ENCODE data around the gene LTB.

- no peak for TF ChIP-seq CTCF (conservative IDR thresholded peaks at IDR 0.05)
- no peak for TF ChIP-seq ZFX (IDR thresholded peaks at IDR 0.05)
Observed at GRCh38 chr6:31576897-31577578, 5.2 kb downstream of the LTB start.

Measured in C4-2B (cell line).